ENCODE data around the gene CAMSAP1.
"Not testable (repeated sequence)": the region's sequence is repeated elsewhere in the genome, so short reads cannot be mapped to it uniquely, and the experiment has no call there.

The CAMSAP1 gene

DNA sequence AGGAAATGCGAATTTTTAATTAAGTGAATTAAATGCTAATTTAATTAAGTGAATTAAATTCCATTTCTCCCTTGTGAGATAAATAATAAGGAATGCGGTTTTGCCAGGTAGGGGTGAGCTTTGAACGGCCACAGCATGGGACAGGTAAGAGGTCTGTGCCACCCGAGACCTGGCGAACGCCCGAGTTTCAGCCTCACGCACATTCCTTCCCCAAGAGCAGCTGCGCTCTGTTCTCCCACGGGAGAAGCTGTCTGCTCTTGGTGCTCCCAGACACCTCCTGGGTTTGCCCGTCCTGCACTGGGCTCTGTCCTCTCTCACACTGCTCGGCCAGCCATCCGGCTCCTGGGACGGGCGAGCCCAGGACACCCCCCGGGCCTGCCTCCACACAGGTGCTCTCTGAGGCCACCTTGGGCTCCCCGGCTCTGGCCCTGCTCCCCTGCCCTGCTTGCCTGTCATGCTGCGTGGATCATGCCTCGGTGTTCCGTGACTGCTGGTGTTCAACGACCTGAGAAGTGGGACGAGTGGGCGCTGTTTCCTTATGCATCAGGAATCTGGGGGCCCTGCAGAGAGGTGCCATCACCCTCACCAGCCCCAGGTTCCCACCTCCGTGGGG lies 13.7 kb upstream of the CAMSAP1 start:
- no peak for DNase-seq (ENCODE audit: low read depth)

- DNase-seq (ENCODE audit: low read depth): no peak
These were observed 13.0 kb upstream of the CAMSAP1 start for GRCh38 chr9:135920256-135920930.

DNA sequence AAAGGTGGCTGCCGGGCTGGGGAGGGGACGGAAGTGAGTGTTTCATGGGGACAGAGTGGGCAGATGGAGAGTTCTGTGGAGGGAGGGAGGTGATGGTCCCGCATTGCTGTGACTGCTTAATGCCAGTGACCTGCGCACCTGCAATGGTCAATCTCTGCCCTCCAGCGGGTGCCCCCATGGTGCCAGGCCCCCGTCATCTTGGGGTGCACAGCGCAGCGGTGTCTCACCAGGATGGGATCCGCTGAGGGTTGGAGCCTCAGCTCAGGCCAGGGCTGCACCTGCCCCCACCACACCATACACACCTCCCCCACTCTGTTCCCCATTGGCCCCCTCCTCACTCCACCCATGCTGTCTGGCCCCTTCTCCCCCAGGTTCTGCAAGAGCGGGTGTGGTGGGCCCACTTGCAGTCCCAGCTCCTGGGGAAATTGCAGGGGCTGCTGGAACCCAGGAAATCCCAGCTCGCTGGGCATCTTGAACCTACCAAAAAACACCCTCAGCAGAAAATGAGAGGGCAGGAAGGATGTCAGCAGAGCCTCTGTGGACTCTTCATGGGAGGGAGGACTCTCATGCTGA lies 12.1 kb upstream of the CAMSAP1 start:
- DNase-seq (ENCODE audit: low read depth): no peak

GRCh38 chr9:135916227-135916626 lies 8.9 kb upstream of the CAMSAP1 start:
- DNase-seq (ENCODE audit: low read depth): not testable (repeated sequence)

GRCh38 chr9:135914921-135915320 lies 7.6 kb upstream of the CAMSAP1 start:
- DNase-seq (ENCODE audit: low read depth): peak; percentile 40

GRCh38 chr9:135911233-135911632 lies 3.9 kb upstream of the CAMSAP1 start:
- DNase-seq (ENCODE audit: low read depth): not testable (repeated sequence)

GRCh38 chr9:135910757-135911156 lies 3.4 kb upstream of the CAMSAP1 start:
- DNase-seq (ENCODE audit: low read depth): no peak

DNA sequence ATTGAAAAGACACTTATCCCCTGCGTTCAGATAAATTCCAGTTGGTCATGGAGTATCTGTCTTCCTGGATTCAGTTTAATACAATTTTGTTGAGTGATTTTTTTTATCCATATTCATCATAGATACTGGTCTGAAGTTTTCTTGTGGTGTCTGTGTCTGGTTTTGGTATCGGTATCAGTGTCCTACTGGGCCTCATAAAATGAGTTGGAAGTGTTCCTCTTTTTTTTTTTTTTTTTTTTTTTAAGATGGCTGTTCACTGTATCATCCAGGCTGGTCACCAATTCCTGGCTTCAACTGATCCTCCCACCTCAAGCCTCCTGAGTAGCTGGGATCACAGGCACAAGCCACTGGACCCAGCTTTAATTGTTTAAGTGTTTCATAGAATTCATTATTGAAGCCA lies 2.9 kb upstream of the CAMSAP1 start:
- no peak for DNase-seq (ENCODE audit: low read depth)

GRCh38 chr9:135909371-135909770 lies 2.0 kb upstream of the CAMSAP1 start:
- DNase-seq (ENCODE audit: low read depth): no peak

GRCh38 chr9:135908754-135909204 lies 1.4 kb upstream of the CAMSAP1 start:
- peak; percentile 15 for DNase-seq (ENCODE audit: low read depth)

DNA sequence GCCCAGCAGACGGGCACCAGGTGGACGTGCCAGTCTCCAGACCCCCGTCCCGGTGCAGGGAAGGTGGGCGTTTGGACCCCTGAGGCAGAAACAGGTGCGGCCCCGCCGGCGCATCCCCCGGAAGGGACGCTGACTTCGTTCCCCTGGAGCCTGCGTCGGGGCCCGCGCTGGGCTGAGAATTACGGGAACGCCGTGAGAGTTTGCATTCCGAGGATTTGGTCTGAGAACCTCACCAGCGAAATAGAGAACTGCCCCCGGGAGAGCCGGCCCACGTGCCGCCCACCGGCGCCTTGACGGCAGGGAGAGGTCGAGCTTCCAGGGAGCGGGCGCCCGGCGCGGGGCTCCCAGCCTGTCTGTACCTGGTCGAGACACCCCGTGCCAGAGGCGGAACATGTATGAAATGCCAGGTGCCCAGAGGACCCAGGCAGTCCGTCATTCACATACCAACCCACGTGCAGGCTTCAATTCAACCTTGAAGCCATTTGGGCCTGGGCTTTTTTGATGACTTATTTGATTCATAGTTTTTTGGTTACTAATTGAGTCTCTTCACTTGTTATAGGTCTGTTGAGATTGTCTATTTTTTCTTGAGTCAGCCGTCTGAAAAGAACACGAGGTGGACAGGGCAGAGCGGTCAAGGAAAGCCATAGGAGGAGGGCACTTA lies 877 bp upstream of the CAMSAP1 start:
- DNase-seq (ENCODE audit: low read depth): no peak

- DNase-seq (ENCODE audit: low read depth): peak; percentile 39
These were observed 328 bp downstream of the CAMSAP1 start for GRCh38 chr9:135907006-135907430.

DNA sequence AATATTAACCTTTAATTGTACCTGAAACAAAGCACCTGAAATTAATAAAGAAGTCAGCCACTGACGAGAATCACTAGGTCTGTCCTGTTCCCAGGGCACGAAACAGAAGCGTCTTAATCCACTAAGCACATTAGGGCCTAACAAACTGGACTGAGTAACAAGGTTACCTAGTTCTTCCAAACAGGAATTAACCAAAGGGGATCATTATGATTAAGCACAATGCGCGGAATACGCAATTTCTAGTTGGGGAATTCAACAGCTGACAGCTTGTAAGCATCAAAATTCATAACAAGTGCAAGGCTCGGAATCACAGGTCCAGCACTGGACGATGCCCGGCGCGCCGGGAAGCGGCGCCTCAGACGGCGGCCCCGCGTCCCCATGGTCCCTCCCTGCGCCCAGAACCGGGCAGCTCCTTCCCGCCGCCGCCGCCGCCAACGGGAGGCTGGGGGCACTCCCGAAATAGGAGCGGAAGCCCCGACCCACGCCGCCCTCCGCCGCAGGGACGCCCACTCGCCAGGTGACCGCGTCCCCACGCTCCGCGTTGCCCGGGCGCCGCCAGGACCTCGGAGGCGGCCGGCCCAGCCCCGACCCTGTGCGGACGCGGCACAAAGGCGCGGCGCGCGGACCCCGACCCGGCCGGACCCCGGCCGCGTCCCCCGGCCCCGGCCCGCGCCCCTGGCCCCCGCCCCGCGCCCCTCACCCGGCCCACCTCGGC lies 898 bp downstream of the CAMSAP1 start:
- peak; percentile 42 for DNase-seq (ENCODE audit: low read depth)

- no peak for DNase-seq (ENCODE audit: low read depth)
These were observed 1.7 kb downstream of the CAMSAP1 start for GRCh38 chr9:135905380-135906258.

GRCh38 chr9:135903786-135904520 lies 3.4 kb downstream of the CAMSAP1 start:
- DNase-seq (ENCODE audit: low read depth): no peak

DNA sequence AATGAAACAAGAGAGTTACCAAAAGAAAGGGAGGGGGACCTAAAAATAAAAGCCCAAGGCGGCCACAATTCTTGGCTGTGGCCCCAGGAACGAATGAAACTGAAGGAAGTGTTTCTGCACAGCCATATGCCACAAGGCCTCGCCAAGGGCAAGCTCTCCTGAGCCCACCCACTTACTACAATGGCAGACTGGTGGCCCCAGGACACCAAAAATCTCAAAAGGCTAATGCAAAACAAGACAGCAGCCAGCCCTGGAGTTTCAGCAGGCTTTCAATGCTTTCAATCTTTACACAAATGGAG lies 4.0 kb downstream of the CAMSAP1 start:
- DNase-seq (ENCODE audit: low read depth): no peak

DNA sequence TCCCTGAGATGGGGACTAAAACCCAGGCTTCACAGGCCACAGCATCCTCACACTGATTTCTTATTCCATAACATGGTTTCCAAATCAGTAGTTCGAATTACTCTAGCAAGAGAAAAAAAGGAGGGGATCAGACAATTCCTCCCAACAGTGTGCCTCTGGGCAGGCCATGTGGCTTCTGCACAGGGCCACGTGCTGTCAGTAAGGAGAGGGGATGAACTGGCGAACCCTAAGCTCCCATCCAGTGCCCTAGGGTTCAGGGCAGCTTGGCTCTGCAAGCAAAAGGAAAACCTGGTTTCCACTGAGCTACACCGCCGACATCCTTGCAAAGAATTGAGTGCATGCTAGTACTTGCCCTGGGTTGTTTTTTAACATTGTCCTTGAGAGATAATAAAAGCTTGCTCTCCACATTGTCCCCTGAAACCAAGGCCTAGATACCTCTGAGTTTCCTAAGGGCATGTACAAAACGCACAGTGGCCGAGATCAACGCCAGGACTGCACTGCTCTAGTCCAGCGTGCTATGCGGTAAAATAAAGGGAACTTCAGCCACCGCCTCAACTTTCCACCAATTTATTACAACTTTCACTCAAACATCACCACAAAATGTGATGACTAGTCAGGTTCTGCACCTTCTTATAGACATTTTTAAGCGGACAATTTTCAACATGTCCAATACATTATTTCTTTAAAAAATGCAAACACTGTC lies 4.5 kb downstream of the CAMSAP1 start:
- DNase-seq (ENCODE audit: low read depth): no peak

DNA sequence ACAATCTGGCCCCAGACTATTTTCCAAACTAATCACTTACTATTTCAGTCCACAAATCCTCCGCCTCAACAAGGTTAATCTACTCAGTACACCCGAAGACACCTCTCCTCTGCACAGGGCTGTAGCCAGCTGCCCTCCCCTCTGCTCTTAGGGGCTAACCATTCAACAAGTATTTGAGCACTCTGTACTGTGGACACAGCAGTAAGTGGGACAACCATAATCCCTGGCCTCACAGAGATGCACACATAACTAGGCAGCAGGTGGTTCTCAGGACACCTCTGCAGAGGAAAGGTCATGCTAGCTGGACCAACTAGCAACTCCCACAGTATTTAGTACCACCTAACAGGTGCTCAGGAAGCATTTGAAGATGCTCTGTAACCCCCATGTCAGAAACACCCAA lies 5.5 kb downstream of the CAMSAP1 start:
- DNase-seq (ENCODE audit: low read depth): no peak

- no peak for DNase-seq (ENCODE audit: low read depth)
These were observed 6.2 kb downstream of the CAMSAP1 start for GRCh38 chr9:135901031-135901758.

All from EH (cell line).